PC-3 (cell line): Measurements from ENCODE around the gene MRPS27.

Experiments
- CTCF ChIP-seq: fragments of 300-600 bp; sonication (generic); conservative IDR thresholded peaks from 2 replicates; pipeline ENCODE4 v1.5.1; 2017; ENCODE audit warnings: antibody characterized with exemption, low read depth, mild to moderate bottlenecking, low read length
- EZH2 ChIP-seq: fragments of 300-600 bp; sonication (generic); IDR thresholded peaks from one replicate; pipeline ENCODE4 v1.6.1; 2017; ENCODE audit warnings: antibody characterized with exemption, mild to moderate bottlenecking, low read length; ENCODE audit not compliant: unreplicated experiment

GRCh38 chr5:72212171-72212570, 107.9 kb downstream of the MRPS27 start:
- TF ChIP-seq CTCF (no peak), EZH2 (no peak)
